Tibial nerve (tissue), 3 donors: Measurements from ENCODE around the gene MYADML2.

ENCODE experiments used
- POLR2A ChIP-seq, 2 donors: fragments of 450-650 bp; IDR thresholded peaks; one replicate each; pipeline ENCODE4 v1.6.1; 2017; ENCODE audit warnings: antibody characterized with exemption in 2 of 2, mild to moderate bottlenecking in 2 of 2, moderate library complexity in 2 of 2
- TF ChIP-seq, protein P1 (sequence below), 5 experiments: fragments of 200-600 bp in 3 of 5; fragments of 450-650 bp in 2 of 5; sonication (generic) in 3 of 5; IDR thresholded peaks; one replicate each; pipeline ENCODE4 v1.5.1; 2016 to 2019; ENCODE audit warnings: antibody characterized with exemption in 5 of 5, mild to moderate bottlenecking in 3 of 5, moderate library complexity in 2 of 5

DNA sequence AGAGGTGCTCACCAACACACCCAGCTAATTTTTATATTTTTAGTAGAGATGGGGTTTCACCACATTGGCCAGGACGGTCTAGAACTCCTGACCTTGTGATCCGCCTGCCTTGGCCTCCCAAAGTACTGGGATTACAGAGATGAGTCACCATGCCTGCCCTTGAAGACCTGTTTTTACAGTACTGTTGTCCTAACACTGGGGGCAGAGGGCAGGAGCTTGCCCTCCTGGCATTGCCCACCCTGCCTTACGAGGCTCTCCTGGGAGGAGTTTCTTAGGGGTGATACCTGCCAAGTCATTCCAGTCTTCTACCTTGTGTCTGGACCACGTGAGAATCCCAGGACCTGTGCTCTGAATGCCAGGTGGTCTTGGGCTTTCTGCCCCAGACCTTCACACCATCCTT lies 33.1 kb upstream of the MYADML2 start:
- no peak for TF ChIP-seq POLR2A (IDR thresholded peaks at IDR 0.05)
- TF ChIP-seq, protein P1, sequence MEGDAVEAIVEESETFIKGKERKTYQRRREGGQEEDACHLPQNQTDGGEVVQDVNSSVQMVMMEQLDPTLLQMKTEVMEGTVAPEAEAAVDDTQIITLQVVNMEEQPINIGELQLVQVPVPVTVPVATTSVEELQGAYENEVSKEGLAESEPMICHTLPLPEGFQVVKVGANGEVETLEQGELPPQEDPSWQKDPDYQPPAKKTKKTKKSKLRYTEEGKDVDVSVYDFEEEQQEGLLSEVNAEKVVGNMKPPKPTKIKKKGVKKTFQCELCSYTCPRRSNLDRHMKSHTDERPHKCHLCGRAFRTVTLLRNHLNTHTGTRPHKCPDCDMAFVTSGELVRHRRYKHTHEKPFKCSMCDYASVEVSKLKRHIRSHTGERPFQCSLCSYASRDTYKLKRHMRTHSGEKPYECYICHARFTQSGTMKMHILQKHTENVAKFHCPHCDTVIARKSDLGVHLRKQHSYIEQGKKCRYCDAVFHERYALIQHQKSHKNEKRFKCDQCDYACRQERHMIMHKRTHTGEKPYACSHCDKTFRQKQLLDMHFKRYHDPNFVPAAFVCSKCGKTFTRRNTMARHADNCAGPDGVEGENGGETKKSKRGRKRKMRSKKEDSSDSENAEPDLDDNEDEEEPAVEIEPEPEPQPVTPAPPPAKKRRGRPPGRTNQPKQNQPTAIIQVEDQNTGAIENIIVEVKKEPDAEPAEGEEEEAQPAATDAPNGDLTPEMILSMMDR (IDR thresholded peaks at IDR 0.05): no peak
